Measurements from ENCODE around the gene ZP3.
"Not testable (repeated sequence)": the region's sequence is repeated elsewhere in the genome, so short reads cannot be mapped to it uniquely, and the experiment has no call there.

Gene ZP3

DNA sequence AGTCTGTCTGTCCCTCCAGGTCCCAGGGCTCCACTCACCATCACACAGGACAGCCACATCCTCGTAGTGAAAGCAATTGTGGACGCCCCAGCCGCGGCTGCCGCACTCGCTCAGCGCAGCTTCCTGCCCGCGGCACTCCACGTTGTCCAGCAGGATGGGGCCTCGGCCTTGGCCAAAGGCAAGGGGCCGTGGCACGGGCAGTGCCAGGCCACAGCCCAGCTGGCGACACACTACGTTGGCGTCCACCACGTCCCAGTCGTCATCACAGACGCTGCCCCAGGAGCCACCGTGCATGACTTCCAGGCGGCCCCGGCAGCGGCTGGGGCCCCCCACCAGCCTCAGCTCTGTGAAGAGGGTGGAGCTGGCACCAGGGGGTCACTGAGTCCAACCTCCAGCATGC lies 24.5 kb upstream of the ZP3 start:
- H3K27ac ChIP-seq, result no peak overlapping the region
- no peak overlapping the region for H3K4me2 ChIP-seq
- no peak overlapping the region for H3K9ac ChIP-seq
- H4K20me1 ChIP-seq, result no peaks in the 10 kb centered on the region
- peaks cover 11 to 44% (median 35%) of the 10 kb centered on the region in 10 experiments for H3K4me1 ChIP-seq
- no peak overlapping the region for H3K4me3 ChIP-seq
- no peak for TF ChIP-seq Cebpa-rat (IDR thresholded peaks at IDR 0.05)
- no peaks in the 10 kb centered on the region for H3K27me3 ChIP-seq
- H3K9me3 ChIP-seq (replicated peaks in 1 of 11), result no peaks in the 10 kb centered on the region
- no peaks in the 10 kb centered on the region for H3K36me3 ChIP-seq

DNA sequence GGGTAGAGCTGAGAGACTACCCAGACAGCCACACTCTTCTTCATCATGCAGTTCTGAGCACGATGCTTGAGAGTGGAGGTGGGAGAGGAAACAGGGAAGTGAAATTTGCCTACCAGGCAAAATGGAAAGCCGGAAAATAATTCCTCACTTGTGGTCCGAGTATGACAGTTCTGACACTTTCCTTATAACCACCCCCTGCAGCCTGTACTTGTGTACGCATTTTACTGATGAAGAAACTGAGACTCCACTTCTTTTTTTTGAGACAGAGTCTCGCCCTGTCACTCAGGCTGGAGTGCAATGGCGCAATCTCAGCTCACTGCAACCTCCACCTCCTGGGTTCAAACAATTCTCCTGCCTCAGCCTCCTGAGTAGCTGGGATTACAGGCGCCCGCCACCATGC lies 21.7 kb upstream of the ZP3 start:
- not testable (repeated sequence) for H3K27me3 ChIP-seq; H3K9me3 ChIP-seq (replicated peaks in 1 of 11); H3K4me3 ChIP-seq; H4K20me1 ChIP-seq; H3K36me3 ChIP-seq; H3K9ac ChIP-seq
- peak overlapping the region in 6 of 11 experiments; percentile 67 to 91 (median 84); a peak in 11 of 22 replicates for H3K4me2 ChIP-seq
- peak overlapping the region in 5 of 11 experiments; percentile 8 to 75 (median 68); a peak in 5 of 22 replicates for H3K27ac ChIP-seq
- peaks cover 11 to 35% (median 23%) of the 10 kb centered on the region in 10 experiments for H3K4me1 ChIP-seq

DNA sequence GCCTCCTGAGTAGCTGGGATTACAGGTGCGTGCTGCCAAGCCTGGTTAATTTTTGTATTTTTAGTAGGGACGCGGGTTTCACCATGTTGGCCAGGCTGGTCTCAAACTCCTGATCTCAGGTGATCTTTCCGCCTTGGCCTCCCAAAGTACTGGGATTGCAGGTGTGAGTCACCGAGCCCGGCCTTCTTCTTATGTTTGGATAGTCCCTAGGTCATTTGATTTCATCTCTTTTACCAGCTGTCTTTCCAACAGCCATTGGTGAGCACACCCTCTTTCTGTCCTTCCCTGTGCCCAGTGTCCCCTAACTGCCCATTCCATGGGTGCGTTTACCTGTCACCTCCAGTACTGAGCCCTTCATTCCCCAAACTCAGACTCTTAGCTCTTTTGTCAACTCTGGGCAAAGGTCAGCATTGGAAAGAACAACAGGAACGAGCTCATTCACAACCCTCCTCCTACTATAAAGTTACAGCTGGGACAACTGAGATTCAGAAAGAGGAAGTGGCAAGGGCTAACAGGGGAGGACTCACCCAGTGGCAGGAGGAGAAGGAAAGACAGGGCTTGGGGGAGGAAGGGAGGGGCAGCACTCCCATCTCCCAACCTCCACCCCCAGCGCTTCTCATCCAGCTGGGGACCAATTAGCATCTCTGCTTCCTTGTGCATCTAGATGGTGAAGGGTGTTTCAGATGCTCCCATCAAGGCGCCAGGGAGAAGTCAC lies 20.8 kb upstream of the ZP3 start:
- 0 out of 20 replicates have a peak overlapping the region, but pooled peaks of 1 of the 10 experiments have one; percentile 24 for H3K4me3 ChIP-seq
- no peaks in the 10 kb centered on the region for H3K27me3 ChIP-seq
- no peaks in the 10 kb centered on the region for H4K20me1 ChIP-seq
- peak overlapping the region in 6 of 11 experiments; percentile 24 to 56 (median 49); a peak in 8 of 22 replicates for H3K9ac ChIP-seq
- peak overlapping the region in 9 of 11 experiments; percentile 39 to 75 (median 64); a peak in 18 of 22 replicates for H3K27ac ChIP-seq
- H3K36me3 ChIP-seq, result no peaks in the 10 kb centered on the region
- H3K9me3 ChIP-seq (replicated peaks in 1 of 11), result no peaks in the 10 kb centered on the region
- peaks cover 11 to 35% (median 21%) of the 10 kb centered on the region in 10 experiments for H3K4me1 ChIP-seq
- peak overlapping the region; percentile 30 to 91 (median 68) for H3K4me2 ChIP-seq
- no peak for TF ChIP-seq Cebpa-rat (IDR thresholded peaks at IDR 0.05)

DNA sequence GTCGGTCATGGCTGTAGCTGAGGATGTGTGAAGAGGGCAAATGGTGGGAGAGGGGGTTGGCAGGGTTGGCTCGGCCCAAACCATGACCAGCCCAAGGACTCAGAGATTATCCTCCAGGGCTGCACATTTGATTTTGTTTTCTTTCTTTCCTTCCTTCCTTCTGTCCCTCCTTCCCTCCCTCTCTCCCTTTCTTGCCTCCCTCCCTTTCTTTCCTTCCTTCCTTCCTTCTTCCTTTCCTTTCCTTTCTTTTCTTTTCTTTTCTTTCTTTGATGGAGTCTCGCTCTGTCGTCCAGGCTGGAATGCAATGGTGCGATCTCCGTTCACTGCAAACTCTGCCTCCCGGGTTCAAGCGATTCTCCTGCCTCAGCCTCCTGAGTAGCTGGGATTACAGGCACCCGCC lies 19.0 kb upstream of the ZP3 start:
- TF ChIP-seq Cebpa-rat (IDR thresholded peaks at IDR 0.05), result no peak
- no peak overlapping the region for H3K4me3 ChIP-seq
- H3K36me3 ChIP-seq, result no peaks in the 10 kb centered on the region
- H3K27me3 ChIP-seq, result no peaks in the 10 kb centered on the region
- H3K4me1 ChIP-seq, result peaks cover 11 to 35% (median 21%) of the 10 kb centered on the region in 10 experiments
- H4K20me1 ChIP-seq, result no peaks in the 10 kb centered on the region
- H3K9ac ChIP-seq, result no peak overlapping the region
- no peak overlapping the region for H3K4me2 ChIP-seq
- no peaks in the 10 kb centered on the region for H3K9me3 ChIP-seq (replicated peaks in 1 of 11)
- H3K27ac ChIP-seq, result no peak overlapping the region

DNA sequence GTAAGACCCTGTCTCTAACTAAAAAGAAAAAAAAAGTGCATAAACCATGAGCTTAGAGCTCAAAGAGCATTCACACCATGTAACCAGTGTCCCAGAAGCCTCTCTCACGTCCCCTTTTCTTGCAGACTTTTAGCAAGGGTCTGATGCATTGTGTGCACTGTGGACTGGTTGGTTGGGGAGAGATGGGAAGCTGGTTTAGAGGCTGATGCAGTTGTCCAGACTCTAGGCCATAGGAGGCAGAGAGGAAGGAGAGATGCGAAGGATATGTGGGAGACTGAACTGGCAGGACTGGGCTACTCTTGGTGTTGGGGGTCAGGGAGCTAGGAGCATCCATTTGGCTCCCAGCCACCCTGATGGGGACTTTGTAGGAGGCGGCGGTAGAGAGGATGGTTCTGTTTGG lies 17.0 kb upstream of the ZP3 start:
- Histone ChIP-seq H3K9ac (no peak overlapping the region), H3K4me1 (peaks cover 11 to 34% (median 21%) of the 10 kb centered on the region in 10 experiments), H3K4me3 (no peak overlapping the region), H3K36me3 (no peaks in the 10 kb centered on the region), H3K9me3 (replicated peaks in 1 of 11) (no peaks in the 10 kb centered on the region), H3K4me2 (no peak overlapping the region), H3K27me3 (no peaks in the 10 kb centered on the region), H4K20me1 (no peaks in the 10 kb centered on the region), H3K27ac (no peak overlapping the region)
- TF ChIP-seq Cebpa-rat (IDR thresholded peaks at IDR 0.05), result no peak

GRCh38 chr7:76408121-76408560 lies 16.6 kb upstream of the ZP3 start:
- no peak for TF ChIP-seq Cebpa-rat (IDR thresholded peaks at IDR 0.05)
- no peak overlapping the region for H3K4me3 ChIP-seq
- H3K9me3 ChIP-seq (replicated peaks in 1 of 11), result no peaks in the 10 kb centered on the region
- H3K4me2 ChIP-seq, result no peak overlapping the region
- no peaks in the 10 kb centered on the region for H3K27me3 ChIP-seq
- H3K4me1 ChIP-seq, result peaks cover 11 to 33% (median 17%) of the 10 kb centered on the region in 10 experiments
- H3K27ac ChIP-seq, result no peak overlapping the region
- no peaks in the 10 kb centered on the region for H3K36me3 ChIP-seq
- H4K20me1 ChIP-seq, result no peaks in the 10 kb centered on the region
- H3K9ac ChIP-seq, result no peak overlapping the region

DNA sequence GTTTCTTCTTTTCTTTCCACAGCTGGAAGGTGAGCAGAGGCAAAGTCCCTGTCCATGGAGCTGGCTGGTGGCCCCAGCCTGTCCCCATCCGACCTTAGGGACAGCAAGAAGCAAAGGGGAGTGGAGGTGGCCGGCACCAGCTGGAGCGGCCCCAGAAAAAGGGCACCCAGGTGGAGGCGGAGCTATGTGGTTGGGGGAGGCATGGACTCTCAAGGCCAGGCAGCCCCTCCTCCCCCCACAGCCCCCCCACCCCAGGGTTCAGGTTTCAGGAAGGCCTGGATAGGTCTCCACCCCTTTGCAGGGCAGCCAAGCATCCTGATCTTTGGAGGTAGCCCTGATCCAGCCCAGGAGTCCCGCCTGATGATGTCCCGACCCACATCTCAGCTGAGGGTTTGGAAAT lies 15.2 kb upstream of the ZP3 start, which contains the start of gene SSC4D:
SSC4D (minus strand) TSS at position 161 of the 400 bp plus-strand sequence. CDS start 5,258 bp downstream, outside the sequence.
- Histone ChIP-seq H3K27ac (no peak within 1 kb of the TSS), H3K4me1 (peaks cover under 1 to 25% (median 5%) of the 10 kb centered on the region in 10 experiments), H4K20me1 (no peaks in the 10 kb centered on the region), H3K9ac (no peak within 1 kb of the TSS), H3K27me3 (no peaks in the 10 kb centered on the region), H3K4me2 (no peak within 1 kb of the TSS), H3K36me3 (no peaks in the 10 kb centered on the region), H3K9me3 (replicated peaks in 1 of 11) (no peaks in the 10 kb centered on the region), H3K4me3 (no peak within 1 kb of the TSS)
- no peak for TF ChIP-seq Cebpa-rat (IDR thresholded peaks at IDR 0.05)

- Histone ChIP-seq H3K4me2 (peak overlapping the region in 2 of 11 experiments; percentile 14 to 28; a peak in 1 of 22 replicates), H3K4me3 (no peak overlapping the region), H3K27ac (no peak overlapping the region), H3K36me3 (no peaks in the 10 kb centered on the region), H3K9ac (no peak overlapping the region), H3K27me3 (no peaks in the 10 kb centered on the region), H4K20me1 (no peaks in the 10 kb centered on the region), H3K4me1 (peaks cover 0 to 18% (median 3%) of the 10 kb centered on the region in 10 experiments; a peak in 8 of 20 replicates), H3K9me3 (replicated peaks in 1 of 11) (no peaks in the 10 kb centered on the region)
- TF ChIP-seq Cebpa-rat (IDR thresholded peaks at IDR 0.05), result no peak
These were observed 13.1 kb upstream of the ZP3 start for GRCh38 chr7:76411626-76412025.

GRCh38 chr7:76412249-76412648 lies 12.5 kb upstream of the ZP3 start:
- Histone ChIP-seq H3K27me3 (no peaks in the 10 kb centered on the region), H3K4me3 (no peak overlapping the region), H3K9ac (no peak overlapping the region), H3K4me2 (0 out of 22 replicates have a peak overlapping the region, but pooled peaks of 1 of the 11 experiments have one; percentile 14), H3K36me3 (no peaks in the 10 kb centered on the region), H3K4me1 (peaks cover 0 to 18% (median 3%) of the 10 kb centered on the region in 10 experiments; a peak in 8 of 20 replicates), H3K9me3 (replicated peaks in 1 of 11) (no peaks in the 10 kb centered on the region), H4K20me1 (no peaks in the 10 kb centered on the region), H3K27ac (no peak overlapping the region)
- TF ChIP-seq Cebpa-rat (IDR thresholded peaks at IDR 0.05), result no peak

- not testable (repeated sequence) for H4K20me1 ChIP-seq; H3K27ac ChIP-seq; H3K9ac ChIP-seq; H3K36me3 ChIP-seq; H3K4me3 ChIP-seq; H3K4me2 ChIP-seq; H3K27me3 ChIP-seq; H3K9me3 ChIP-seq (replicated peaks in 1 of 11)
- peaks cover 0 to 17% (median 8%) of the 10 kb centered on the region in 10 experiments; a peak in 13 of 20 replicates for H3K4me1 ChIP-seq
These were observed 7.0 kb upstream of the ZP3 start for GRCh38 chr7:76417654-76418310.

GRCh38 chr7:76421097-76421496 lies 3.7 kb upstream of the ZP3 start:
- H3K9me3 ChIP-seq (replicated peaks in 1 of 11); H4K20me1 ChIP-seq; H3K27ac ChIP-seq; H3K36me3 ChIP-seq; H3K9ac ChIP-seq; H3K4me3 ChIP-seq; H3K27me3 ChIP-seq; H3K4me2 ChIP-seq: not testable (repeated sequence)
- peaks cover 0 to 16% (median 9%) of the 10 kb centered on the region in 10 experiments; a peak in 17 of 20 replicates for H3K4me1 ChIP-seq
